Glutamatergic neuron (in vitro differentiated cells): Measurements from ENCODE around the gene AKIRIN1. TPM values are rescaled to one million over a fixed set of nuclear protein-coding genes. Genes with fewer than 3 reads are reported as not detected.
"Not testable (repeated sequence)": the region's sequence is repeated elsewhere in the genome, so short reads cannot be mapped to it uniquely, and the experiment has no call there.

ENCODE experiments used
- DNase-seq: peaks from one replicate; pipeline ENCODE4 v3.0.0; 2022
- H3K27ac Mint-ChIP-seq: one replicate; pipeline ENCODE4 v1.8.0; 2020; ENCODE audit warnings: mild to moderate bottlenecking, mixed read lengths, inconsistent platforms; ENCODE audit not compliant: unreplicated experiment
- H3K27me3 Mint-ChIP-seq: one replicate; pipeline ENCODE4 v1.8.0; 2020; ENCODE audit warnings: mild to moderate bottlenecking, moderate library complexity, mixed read lengths, inconsistent platforms; ENCODE audit not compliant: unreplicated experiment
- H3K36me3 Mint-ChIP-seq: one replicate; pipeline ENCODE4 v1.8.0; 2020; ENCODE audit warnings: mild to moderate bottlenecking, mixed read lengths, inconsistent platforms; ENCODE audit not compliant: unreplicated experiment
- H3K4me1 Mint-ChIP-seq: one replicate; pipeline ENCODE4 v1.8.0; 2020; ENCODE audit warnings: mild to moderate bottlenecking, low read depth, mixed read lengths, inconsistent platforms; ENCODE audit not compliant: unreplicated experiment
- H3K4me3 Mint-ChIP-seq: one replicate; pipeline ENCODE4 v1.8.0; 2020; ENCODE audit warnings: mild to moderate bottlenecking, mixed read lengths, inconsistent platforms; ENCODE audit not compliant: unreplicated experiment
- H3K9me3 Mint-ChIP-seq: one replicate; pipeline ENCODE4 v1.8.0; 2020; ENCODE audit warnings: mild to moderate bottlenecking, moderate library complexity, mixed read lengths, inconsistent platforms; ENCODE audit not compliant: unreplicated experiment
- total RNA-seq: library from RNA; stranded (reverse); fragmentation: NEBNext Ultra II Directional; extraction: Animal tissue kit (Norgen Biotek cat#: 25700); gene quantifications from one replicate; pipeline ENCODE4 v1.2.1, GENCODE V29; 2021; ENCODE audit not compliant: unreplicated experiment
- TF ChIP-seq, protein P1 (sequence below): fragments of 200-600 bp; sonication (generic); IDR thresholded peaks from one replicate; pipeline ENCODE4 v1.5.0; 2021; ENCODE audit not compliant: partially characterized antibody, unreplicated experiment

Gene AKIRIN1
- total RNA-seq, 1 donor from 2014 or later = 95.5 TPM

DNA sequence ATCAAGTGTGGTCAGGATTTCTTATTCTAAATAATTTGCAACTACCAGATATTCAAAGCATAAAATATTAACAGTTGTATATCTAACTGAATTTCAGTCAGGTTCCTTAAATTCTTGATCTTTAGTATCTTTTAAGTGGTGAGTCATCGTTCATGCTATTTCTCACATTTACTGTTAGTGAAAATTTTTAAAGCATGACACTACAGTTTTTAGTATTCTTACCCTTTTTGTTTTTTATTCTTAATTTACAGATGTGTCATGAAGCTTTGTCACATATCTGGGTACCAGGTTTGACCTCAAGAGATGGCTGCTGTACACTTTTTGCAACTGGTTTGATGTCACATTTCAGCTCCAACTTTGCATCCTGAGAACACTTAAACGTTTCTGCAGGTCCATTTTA, 12.7 kb downstream of the AKIRIN1 start:
- no peaks in the 10 kb centered on the region for H3K27me3 Mint-ChIP-seq
- DNase-seq = no peak
- TF ChIP-seq, protein P1, sequence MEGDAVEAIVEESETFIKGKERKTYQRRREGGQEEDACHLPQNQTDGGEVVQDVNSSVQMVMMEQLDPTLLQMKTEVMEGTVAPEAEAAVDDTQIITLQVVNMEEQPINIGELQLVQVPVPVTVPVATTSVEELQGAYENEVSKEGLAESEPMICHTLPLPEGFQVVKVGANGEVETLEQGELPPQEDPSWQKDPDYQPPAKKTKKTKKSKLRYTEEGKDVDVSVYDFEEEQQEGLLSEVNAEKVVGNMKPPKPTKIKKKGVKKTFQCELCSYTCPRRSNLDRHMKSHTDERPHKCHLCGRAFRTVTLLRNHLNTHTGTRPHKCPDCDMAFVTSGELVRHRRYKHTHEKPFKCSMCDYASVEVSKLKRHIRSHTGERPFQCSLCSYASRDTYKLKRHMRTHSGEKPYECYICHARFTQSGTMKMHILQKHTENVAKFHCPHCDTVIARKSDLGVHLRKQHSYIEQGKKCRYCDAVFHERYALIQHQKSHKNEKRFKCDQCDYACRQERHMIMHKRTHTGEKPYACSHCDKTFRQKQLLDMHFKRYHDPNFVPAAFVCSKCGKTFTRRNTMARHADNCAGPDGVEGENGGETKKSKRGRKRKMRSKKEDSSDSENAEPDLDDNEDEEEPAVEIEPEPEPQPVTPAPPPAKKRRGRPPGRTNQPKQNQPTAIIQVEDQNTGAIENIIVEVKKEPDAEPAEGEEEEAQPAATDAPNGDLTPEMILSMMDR = no peak
- peaks cover 4% of the 10 kb centered on the region for H3K4me1 Mint-ChIP-seq
- H3K27ac Mint-ChIP-seq = no peak overlapping the region
- peaks cover 4% of the 10 kb centered on the region for H3K36me3 Mint-ChIP-seq
- no peak overlapping the region for H3K4me3 Mint-ChIP-seq
- H3K9me3 Mint-ChIP-seq = no peaks in the 10 kb centered on the region

GRCh38 chr1:39006287-39006686, 15.2 kb downstream of the AKIRIN1 start:
- Mint-ChIP-seq H3K27ac (no peak overlapping the region), H3K9me3 (no peaks in the 10 kb centered on the region), H3K36me3 (peaks cover 4% of the 10 kb centered on the region), H3K4me3 (no peak overlapping the region), H3K27me3 (no peaks in the 10 kb centered on the region), H3K4me1 (no peaks in the 10 kb centered on the region)
- no peak for DNase-seq
- TF ChIP-seq, protein P1 = no peak

GRCh38 chr1:39006726-39007645, 15.9 kb downstream of the AKIRIN1 start:
- Mint-ChIP-seq H3K36me3 (peaks cover 4% of the 10 kb centered on the region), H3K4me3 (no peak overlapping the region), H3K27me3 (no peaks in the 10 kb centered on the region), H3K9me3 (no peaks in the 10 kb centered on the region), H3K4me1 (no peaks in the 10 kb centered on the region), H3K27ac (no peak overlapping the region)
- DNase-seq = no peak
- TF ChIP-seq, protein P1 = no peak

GRCh38 chr1:39014956-39015355, 23.9 kb downstream of the AKIRIN1 start:
- H3K9me3 Mint-ChIP-seq, H3K36me3 Mint-ChIP-seq, H3K4me1 Mint-ChIP-seq, DNase-seq, H3K27ac Mint-ChIP-seq, H3K4me3 Mint-ChIP-seq, H3K27me3 Mint-ChIP-seq: not testable (repeated sequence)

- DNase-seq = no peak
- Mint-ChIP-seq H3K27ac (no peak overlapping the region), H3K27me3 (no peaks in the 10 kb centered on the region)
These were observed 25.6 kb downstream of the AKIRIN1 start for GRCh38 chr1:39016604-39017171.

More at GRCh38 chr1:39016604-39017171, 25.6 kb downstream of the AKIRIN1 start:
- Mint-ChIP-seq H3K36me3 (no peaks in the 10 kb centered on the region), H3K4me1 (no peaks in the 10 kb centered on the region), H3K9me3 (peaks cover 4% of the 10 kb centered on the region), H3K4me3 (no peak overlapping the region)
- TF ChIP-seq, protein P1 = no peak
